HG03378 (cell line): ENCODE measurements around the gene KATNB1.
"Not testable (repeated sequence)": the region's sequence is repeated elsewhere in the genome, so short reads cannot be mapped to it uniquely, and the experiment has no call there.

Experiments
- ATAC-seq: cut with Tn5 transposase; IDR thresholded peaks from one replicate; pipeline ENCODE4 v1.9.1; 2021; ENCODE audit warnings: mild to moderate bottlenecking, moderate library complexity; ENCODE audit not compliant: unreplicated experiment

The KATNB1 gene

GRCh38 chr16:57787519-57787905 is 51.9 kb downstream of the KATNB1 start:
- ATAC-seq, result no peak

DNA sequence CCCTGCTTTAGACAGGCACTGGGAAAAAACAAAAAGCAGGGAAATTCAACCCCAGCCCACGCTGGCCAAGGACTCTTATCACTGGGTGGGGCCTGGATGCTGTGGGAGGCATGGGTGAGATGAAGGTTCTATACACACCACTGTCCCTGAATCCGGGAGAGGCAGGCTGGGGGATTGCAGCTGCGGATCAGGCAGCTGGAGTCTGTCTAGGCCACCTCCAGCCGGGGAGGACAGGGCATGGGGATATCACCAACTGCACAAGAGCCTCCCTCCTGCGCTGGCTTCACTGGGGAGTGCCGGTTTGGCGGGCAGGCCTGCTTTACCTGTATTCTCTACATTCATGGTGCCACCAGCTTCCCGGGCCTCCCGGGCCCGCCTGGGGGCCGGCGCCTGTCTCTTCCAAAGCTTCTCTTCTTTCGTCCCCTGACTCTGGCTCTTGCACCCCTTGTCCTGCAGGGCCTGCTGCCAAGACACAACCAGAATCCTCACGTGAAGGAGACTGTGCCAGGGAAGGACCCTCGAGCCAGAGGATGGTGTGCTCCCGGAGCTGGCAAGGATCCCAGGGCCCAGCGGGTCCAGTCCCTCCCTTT is 52.8 kb downstream of the KATNB1 start:
- no peak for ATAC-seq

- ATAC-seq, result no peak
Observed at GRCh38 chr16:57788951-57789350, 53.4 kb downstream of the KATNB1 start.

GRCh38 chr16:57791195-57791892 is 55.8 kb downstream of the KATNB1 start:
- ATAC-seq, result no peak

DNA sequence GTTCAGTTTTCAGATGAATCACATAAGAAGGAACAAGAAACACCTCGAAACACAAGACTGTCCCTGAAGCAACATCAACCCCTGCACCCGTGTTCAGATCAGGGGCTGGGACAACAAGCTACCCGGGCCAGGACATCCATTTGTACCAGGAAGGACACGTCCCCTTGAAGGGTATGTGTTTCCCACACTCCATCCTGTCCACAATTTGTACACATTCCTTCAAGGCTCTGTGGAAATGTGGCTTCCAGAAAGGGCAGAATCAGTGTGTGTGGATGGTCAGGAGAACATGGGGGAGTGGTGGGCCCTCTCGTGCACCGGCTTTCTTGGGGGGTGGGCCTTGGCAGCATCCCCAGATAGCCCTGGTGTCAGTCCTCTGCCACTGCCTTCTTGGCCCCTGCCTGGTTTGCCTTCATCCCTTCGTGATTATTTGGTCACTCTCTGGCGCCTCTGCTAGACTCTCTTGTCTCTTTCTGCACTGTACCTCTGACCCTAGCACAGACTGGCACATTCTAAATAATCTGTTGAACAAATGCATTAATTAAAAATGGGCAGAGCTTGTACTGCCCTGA is 56.4 kb downstream of the KATNB1 start:
- no peak for ATAC-seq

GRCh38 chr16:57794849-57795430 is 59.4 kb downstream of the KATNB1 start:
- no peak for ATAC-seq

- ATAC-seq, result no peak
Observed at GRCh38 chr16:57795431-57795878, 59.9 kb downstream of the KATNB1 start.

GRCh38 chr16:57796014-57796413 is 60.4 kb downstream of the KATNB1 start:
- ATAC-seq, result not testable (repeated sequence)

DNA sequence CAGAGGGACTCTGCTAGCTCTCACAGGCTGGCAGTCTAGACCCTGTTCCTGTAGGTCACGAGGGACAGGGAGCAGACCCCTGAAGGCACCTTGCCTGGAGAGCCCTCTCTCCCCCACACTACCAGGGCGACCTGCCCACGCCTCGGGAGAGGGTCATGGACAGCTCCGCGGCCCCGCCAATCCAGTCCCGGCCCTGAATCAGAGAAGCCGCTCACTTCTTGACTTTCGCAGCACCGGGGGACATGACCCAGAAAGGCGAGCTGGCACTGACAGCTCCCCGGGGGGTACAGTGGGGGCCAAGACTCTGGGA is 61.6 kb downstream of the KATNB1 start:
- ATAC-seq, result no peak

DNA sequence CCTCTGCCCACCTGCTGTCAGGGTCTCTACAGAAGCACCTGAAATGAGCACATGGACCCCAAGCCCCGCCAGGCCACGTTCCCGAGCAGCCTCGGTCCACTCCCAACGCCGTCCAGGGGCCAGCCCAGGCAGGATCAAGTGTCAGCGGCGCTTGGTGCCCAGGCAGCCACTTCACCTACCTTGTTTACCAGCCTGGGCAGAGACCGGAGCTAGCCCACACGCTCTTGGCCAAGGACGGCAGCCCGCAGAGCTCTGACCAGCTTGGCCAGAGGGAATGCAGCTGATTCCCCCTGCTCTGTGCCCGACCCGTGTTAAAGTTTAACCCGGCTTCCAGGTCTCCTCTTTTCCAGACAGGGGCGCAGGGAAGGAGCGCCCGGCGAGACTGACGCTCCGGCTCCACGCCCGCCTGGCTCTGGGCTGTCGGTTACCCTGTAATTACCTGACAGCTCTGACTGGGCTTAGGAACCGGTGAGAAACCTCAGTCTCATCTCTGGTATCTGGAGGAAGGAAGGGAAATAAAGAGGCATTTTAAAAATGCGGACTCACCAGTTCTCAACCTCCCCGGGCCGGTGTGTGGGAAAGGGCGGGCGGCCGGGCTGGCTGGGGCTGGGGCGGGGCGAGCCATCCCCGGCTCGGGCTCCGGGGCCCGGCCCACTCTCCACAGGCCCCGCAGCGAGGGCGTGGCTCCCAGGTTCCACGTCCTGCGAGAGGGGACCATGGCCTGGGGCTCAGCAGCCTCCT is 62.1 kb downstream of the KATNB1 start:
- ATAC-seq, result no peak

GRCh38 chr16:57798267-57798810 is 62.8 kb downstream of the KATNB1 start:
- no peak for ATAC-seq

DNA sequence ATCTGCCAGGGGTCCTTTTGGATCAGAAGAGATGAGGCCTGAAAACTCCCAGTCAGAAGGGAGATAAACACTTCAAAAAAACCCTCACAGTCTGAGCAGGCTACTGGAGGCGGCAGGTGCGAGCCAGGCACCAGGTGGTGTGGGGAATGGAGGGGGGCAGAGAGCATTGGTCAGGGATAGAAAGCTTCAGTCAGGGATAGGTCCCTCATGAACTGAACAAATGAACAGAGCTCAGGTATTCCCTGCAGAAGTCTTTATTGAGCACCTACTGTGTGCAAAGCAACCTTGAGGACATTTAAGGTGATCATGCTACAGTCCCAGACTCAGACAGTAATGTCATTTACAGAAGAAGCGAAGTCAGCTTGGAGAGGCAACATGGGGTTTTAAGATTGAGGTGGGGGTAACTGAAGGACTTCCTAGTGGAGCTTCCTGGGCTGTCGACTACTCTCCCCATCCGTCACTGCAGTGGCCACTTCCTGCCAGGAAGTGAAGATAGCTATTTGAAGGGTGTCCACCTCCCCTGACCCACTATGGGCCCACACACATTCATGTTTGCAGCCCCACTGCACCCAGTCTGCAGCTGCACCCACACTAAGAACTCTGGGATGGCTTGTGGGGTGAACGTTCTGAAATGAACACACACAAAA is 63.5 kb downstream of the KATNB1 start:
- ATAC-seq, result no peak

DNA sequence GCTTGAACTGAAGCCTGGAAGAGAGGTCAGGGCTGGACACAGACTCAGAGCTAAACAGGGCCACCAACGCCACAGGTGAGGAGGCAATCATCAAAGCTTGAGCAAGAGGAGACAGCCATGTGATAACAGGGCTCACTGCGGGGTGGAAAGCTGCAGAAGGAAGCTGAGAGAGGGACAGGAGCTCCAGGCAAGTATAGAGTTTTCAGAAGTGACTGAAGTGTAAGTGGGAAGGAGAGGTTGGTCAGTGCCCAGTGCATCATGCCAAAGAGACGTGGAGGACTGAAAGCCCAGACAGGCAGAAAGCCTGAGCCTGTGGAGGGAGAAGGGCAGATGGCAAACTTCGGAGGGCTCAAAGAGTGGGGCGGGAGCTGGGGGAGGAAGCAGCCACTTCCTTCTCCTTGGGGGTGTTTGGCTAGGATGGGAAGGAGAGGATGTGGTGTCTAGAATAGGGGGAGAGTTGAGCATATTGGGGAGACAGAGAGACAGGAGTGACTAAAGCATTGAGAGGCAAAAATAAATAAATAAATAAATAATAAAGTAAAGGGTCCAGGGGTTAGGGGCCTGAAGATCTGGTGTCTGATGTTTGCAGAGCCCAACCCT is 64.1 kb downstream of the KATNB1 start:
- ATAC-seq, result no peak

DNA sequence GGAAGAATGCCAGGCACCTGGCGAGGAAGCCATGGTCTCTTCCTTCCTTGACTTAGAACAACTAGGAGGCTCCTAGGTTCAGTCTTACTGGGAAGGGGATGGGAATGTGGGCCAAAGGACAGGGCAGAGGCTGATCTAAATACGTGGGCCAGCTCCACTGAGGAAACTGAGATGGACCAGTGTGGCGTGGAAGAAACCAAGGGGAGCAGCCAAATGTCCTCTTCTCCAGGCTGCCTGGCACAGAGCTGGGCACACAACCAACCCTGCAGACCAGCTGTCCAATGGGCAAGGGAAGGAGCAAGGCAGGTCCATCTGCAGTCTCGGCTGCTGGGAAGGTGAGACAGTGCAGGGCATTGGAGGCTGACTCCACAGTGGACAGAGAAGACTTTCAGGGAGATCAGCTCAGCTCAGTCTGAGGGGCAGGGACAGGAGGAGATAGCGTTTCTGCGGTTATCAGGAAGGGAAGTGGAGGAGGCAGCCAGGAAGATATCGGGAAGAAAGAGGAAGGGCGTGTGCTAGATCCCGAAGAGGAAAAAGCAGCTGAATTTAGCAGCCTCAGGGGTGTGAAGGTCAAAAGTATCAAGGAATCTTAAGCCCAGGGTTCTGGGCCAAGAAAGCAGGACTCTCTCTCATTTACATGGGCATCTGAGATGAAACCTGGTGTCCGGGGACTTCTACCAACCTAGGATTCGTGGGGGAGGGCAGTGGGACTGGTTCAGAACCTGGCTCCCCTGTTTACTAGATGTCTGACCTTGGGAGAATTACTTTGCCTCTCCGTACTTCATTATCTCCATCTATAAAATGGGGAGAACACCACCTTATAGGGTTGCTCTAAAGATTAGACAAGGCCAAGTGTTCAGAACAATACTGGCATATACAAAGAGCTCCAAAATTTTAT is 64.9 kb downstream of the KATNB1 start:
- no peak for ATAC-seq

DNA sequence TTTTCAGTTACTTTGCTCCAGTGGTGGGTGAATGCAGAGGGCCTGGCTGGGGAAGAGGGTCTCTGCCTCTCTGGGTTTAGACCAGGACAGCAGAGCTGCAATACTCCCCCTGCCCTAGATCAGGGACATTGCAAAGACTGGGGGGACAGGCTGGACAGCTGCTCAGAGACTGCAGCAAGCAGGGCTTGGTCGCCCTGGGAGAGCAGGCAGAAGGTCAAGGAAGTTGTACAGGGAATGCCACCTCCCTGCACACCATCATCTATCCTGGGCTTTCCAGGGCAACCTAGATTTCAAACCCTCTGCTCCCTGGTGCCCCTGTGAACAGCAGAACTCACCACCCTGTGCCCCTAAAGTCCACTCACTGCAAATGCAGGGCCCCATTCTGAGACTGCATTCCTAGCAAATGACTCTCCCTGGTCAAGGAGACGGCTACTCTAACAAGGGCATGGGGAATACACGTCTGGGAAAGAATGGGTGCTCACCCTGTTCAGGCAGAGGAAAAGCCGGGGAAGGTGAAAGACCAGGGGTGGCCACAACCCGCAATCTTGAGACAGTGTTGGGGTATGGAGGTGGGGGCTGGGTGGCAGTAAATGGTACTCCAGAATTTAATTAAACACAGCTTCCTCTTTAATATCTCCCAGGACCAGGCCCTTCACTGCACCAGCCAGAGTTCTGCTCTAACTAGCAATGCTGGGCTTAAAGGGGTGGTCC is 65.7 kb downstream of the KATNB1 start:
- no peak for ATAC-seq

DNA sequence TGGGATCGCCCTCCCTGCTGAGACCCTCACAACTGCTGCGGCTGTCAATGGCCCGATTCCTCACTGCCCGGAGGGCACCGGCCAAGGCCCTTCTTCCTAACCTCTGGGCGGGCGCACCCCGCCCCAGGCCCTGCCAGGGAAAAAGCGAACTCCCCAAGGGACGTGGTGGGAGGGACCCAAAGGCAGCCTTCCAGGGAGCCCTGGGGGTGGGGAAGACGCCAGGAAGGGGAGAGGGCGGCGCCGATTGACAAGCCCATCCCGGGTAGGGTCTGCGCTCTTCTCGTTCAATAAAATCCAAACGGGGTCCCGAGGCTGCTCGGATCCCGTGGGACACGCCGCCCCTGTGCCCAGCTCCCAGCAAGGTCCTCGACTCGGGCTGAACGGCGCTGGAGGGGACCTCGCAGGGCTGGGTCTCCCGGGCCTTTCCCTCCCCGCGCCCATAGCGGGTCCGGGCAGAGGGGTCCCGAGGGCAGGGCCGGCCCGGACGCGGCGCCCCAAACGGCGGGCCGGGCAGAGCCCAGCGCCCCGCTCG is 66.3 kb downstream of the KATNB1 start:
- no peak for ATAC-seq

DNA sequence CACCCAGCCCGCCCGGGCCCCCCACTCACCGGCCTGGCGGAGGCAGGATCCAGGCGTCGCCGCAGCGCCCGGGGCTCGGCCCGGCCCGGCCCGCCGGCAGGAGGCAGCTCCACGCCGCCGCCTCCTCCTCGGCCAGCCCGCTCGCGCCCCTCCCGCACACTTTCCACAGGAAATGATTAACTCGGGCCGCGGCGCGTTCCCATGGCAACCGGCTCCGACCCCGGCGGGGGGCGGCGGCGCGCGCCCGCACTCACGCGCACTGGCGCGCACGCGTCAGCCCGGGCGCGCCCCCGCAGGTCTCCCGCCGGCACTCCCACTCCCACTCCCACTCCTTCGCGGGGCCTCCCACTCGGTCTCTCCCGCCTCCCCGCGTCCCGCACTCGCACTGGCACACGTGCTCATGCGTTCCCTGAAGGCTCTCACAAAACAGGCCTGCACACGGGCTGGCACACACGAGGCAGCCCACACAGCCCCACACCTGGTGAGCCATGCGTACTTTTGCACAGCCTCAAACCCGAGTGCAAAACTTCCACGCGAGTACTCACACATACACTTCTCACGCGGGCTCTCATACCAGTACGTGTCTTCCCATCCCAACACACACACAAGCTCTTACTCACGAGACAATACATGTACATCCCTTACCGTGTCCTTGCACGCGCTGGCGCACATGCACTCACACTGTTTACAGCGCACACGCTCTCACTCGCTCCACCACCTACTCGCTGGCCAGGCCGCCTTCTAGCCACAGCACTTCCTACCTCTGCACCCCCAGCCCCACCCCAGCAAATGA is 67.0 kb downstream of the KATNB1 start, which contains the start of gene KIFC3:
Gene KIFC3 (minus strand): TSS at position 151 of the 793 bp plus-strand sequence. CDS start 4,248 bp downstream, outside the sequence.
- no peak for ATAC-seq
